SK-N-MC (cell line): ENCODE data around the gene MUC5B.

Experiments used
- EZH2 ChIP-seq: fragments of 200-600 bp; sonication (generic); IDR thresholded peaks from one replicate; pipeline ENCODE4 v1.6.1; 2017; ENCODE audit warnings: antibody characterized with exemption
- FOXP2 ChIP-seq: optimal IDR thresholded peaks from 2 replicates; pipeline ENCODE3; 2011; ENCODE audit warnings: mild to moderate bottlenecking, moderate library complexity; ENCODE audit not compliant: insufficient read depth; ENCODE audit errors: extremely low read length, control extremely low read depth
- POLR2AphosphoS5 ChIP-seq: IDR thresholded peaks from 2 replicates; pipeline ENCODE4 v1.6.1; 2012; ENCODE audit warnings: mild to moderate bottlenecking, low read depth, low read length, borderline replicate concordance

GRCh38 chr11:1230121-1230455, 7.2 kb downstream of the MUC5B start:
- TF ChIP-seq EZH2, result no peak
- TF ChIP-seq POLR2AphosphoS5, result no peak
- no peak for TF ChIP-seq FOXP2
